ENCODE results near the gene EIF3L.

Gene EIF3L

DNA sequence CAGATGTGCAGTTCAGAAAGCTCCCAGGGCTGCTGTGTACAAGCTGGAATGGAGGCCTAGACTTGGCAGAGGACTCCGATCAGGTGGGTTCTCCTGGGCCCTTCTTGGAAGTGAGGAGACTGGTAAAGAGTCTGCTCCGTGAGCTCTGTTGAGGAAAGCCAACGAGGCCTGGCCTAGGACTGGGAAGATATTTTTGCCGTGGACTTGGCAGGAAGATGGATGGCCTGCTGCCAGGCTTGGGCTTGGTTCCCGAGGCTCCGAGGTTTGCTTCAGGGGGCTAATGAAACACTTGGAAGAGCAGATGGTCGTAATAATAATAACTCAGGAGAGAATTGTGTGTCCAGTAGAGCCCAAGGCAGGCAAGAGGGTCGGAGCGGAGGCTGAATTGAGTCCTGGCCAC, 22.2 kb upstream of the EIF3L start:
- H3K4me3 ChIP-seq (ENCODE audit: insufficient read depth, low read length, poor library complexity, severe bottlenecking), result no peak overlapping the region
- H4K20me1 ChIP-seq (ENCODE audit: low read depth, low read length), result no peaks in the 10 kb centered on the region
- no peaks in the 10 kb centered on the region for H3K36me3 ChIP-seq (ENCODE audit: low read length)
- no peak overlapping the region for H3K4me2 ChIP-seq (ENCODE audit: low read depth, low read length, poor library complexity, severe bottlenecking)
- H3K27me3 ChIP-seq (ENCODE audit: low read length), result no peaks in the 10 kb centered on the region
- no peak overlapping the region for H3K27ac ChIP-seq (ENCODE audit: low read depth, low read length)
- no peaks in the 10 kb centered on the region for H3F3A ChIP-seq (ENCODE audit: insufficient read depth)
- no peak overlapping the region for H3K9ac ChIP-seq (ENCODE audit: low read length)
- H2AFZ ChIP-seq (ENCODE audit: low read depth, low read length, severe bottlenecking), result no peak overlapping the region
- no peaks in the 10 kb centered on the region for H3K9me3 ChIP-seq (ENCODE audit: insufficient read depth, low read length)
- H3K79me2 ChIP-seq (ENCODE audit: insufficient read depth, low read length), result no peaks in the 10 kb centered on the region
- TF ChIP-seq EZH2phosphoT487 (conservative IDR thresholded peaks at IDR 0.05; ENCODE audit: low read length), result no peak
- TF ChIP-seq, protein P1, sequence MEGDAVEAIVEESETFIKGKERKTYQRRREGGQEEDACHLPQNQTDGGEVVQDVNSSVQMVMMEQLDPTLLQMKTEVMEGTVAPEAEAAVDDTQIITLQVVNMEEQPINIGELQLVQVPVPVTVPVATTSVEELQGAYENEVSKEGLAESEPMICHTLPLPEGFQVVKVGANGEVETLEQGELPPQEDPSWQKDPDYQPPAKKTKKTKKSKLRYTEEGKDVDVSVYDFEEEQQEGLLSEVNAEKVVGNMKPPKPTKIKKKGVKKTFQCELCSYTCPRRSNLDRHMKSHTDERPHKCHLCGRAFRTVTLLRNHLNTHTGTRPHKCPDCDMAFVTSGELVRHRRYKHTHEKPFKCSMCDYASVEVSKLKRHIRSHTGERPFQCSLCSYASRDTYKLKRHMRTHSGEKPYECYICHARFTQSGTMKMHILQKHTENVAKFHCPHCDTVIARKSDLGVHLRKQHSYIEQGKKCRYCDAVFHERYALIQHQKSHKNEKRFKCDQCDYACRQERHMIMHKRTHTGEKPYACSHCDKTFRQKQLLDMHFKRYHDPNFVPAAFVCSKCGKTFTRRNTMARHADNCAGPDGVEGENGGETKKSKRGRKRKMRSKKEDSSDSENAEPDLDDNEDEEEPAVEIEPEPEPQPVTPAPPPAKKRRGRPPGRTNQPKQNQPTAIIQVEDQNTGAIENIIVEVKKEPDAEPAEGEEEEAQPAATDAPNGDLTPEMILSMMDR (IDR thresholded peaks at IDR 0.05; ENCODE audit: insufficient read depth, low read length, poor library complexity, severe bottlenecking), result no peak
- no peaks in the 10 kb centered on the region for H3K9me2 ChIP-seq (replicated peaks; ENCODE audit: insufficient read depth, low read length)

DNA sequence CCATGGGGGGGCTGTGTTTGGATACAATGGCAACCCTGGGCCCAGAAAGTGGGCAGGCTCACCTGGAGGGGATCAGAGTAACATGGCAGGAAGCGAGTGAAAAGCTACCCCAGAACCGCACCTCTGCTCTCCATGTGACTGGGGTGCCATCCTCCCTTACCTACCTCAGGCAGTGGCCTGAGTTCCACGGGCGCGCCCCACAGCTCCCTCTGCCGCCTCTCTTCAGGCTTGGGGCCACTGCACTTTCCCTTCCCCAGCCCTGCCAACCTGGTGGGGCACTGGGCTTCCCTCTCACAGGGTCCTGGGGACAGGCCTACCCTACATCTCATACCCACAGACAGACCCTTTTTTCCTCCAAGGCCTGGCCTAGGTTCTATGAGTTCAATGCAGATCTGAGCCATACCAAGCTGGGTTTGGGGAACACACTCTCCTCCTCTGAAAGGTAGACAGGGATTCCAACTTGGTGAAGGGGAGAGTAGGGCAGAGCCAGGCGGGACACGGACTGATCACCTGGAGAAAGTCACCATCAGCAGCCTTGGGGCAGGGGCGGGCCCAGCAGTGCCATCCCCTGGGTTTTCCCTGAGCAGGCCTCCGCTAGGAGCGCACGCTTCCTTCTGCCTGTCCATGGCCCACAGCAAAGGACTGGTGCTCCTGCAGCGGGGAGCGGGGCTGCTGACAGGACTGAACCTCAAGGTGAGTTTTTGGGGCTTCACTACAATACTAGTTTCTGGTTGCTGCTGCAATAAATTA, 19.0 kb upstream of the EIF3L start:
- Histone ChIP-seq H3K79me2 (ENCODE audit: insufficient read depth, low read length) (no peaks in the 10 kb centered on the region), H2AFZ (ENCODE audit: low read depth, low read length, severe bottlenecking) (no peak overlapping the region), H3K27ac (ENCODE audit: low read depth, low read length) (no peak overlapping the region), H3K27me3 (ENCODE audit: low read length) (no peaks in the 10 kb centered on the region), H3F3A (ENCODE audit: insufficient read depth) (no peaks in the 10 kb centered on the region), H3K9ac (ENCODE audit: low read length) (no peak overlapping the region), H3K4me2 (ENCODE audit: low read depth, low read length, poor library complexity, severe bottlenecking) (no peak overlapping the region), H3K9me3 (ENCODE audit: insufficient read depth, low read length) (no peaks in the 10 kb centered on the region), H3K36me3 (ENCODE audit: low read length) (no peaks in the 10 kb centered on the region), H3K4me3 (ENCODE audit: insufficient read depth, low read length, poor library complexity, severe bottlenecking) (no peak overlapping the region), H3K9me2 (replicated peaks; ENCODE audit: insufficient read depth, low read length) (no peaks in the 10 kb centered on the region), H4K20me1 (ENCODE audit: low read depth, low read length) (no peaks in the 10 kb centered on the region)
- TF ChIP-seq EZH2phosphoT487 (conservative IDR thresholded peaks at IDR 0.05; ENCODE audit: low read length), result no peak
- TF ChIP-seq, protein P1 (IDR thresholded peaks at IDR 0.05; ENCODE audit: insufficient read depth, low read length, poor library complexity, severe bottlenecking), result no peak

DNA sequence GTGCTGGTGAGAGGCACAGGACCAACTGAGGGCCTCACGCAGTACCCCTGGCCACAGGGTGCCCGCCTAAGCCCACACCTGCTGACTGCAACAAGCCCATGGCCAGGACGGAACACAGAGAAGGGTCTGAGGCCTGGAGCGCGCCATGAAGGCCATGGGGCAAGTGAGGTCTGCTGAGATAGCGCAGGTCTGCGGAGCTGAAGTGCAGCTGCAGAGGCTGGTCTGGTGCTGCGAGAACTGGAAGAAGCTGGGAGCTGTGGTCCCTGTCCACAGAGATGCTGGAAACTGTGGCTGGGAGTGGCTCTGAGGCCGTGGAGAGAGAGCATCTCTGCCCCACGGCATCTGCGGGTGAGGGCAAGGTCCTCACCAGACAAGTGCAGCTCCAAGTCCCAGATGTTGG, 17.7 kb upstream of the EIF3L start:
- Histone ChIP-seq H4K20me1 (ENCODE audit: low read depth, low read length) (no peaks in the 10 kb centered on the region), H3K9me3 (ENCODE audit: insufficient read depth, low read length) (no peaks in the 10 kb centered on the region)

More for the DNA sequence above, 17.7 kb upstream of the EIF3L start:
- no peak overlapping the region for H3K27ac ChIP-seq (ENCODE audit: low read depth, low read length)
- H3K9ac ChIP-seq (ENCODE audit: low read length), result no peak overlapping the region
- H3K27me3 ChIP-seq (ENCODE audit: low read length), result no peaks in the 10 kb centered on the region
- H3F3A ChIP-seq (ENCODE audit: insufficient read depth), result no peaks in the 10 kb centered on the region
- H3K36me3 ChIP-seq (ENCODE audit: low read length), result no peaks in the 10 kb centered on the region
- H3K4me3 ChIP-seq (ENCODE audit: insufficient read depth, low read length, poor library complexity, severe bottlenecking), result no peak overlapping the region
- H3K9me2 ChIP-seq (replicated peaks; ENCODE audit: insufficient read depth, low read length), result no peaks in the 10 kb centered on the region
- no peak overlapping the region for H3K4me2 ChIP-seq (ENCODE audit: low read depth, low read length, poor library complexity, severe bottlenecking)
- H2AFZ ChIP-seq (ENCODE audit: low read depth, low read length, severe bottlenecking), result no peak overlapping the region
- no peaks in the 10 kb centered on the region for H3K79me2 ChIP-seq (ENCODE audit: insufficient read depth, low read length)
- TF ChIP-seq EZH2phosphoT487 (conservative IDR thresholded peaks at IDR 0.05; ENCODE audit: low read length), result no peak
- TF ChIP-seq, protein P1 (IDR thresholded peaks at IDR 0.05; ENCODE audit: insufficient read depth, low read length, poor library complexity, severe bottlenecking), result no peak
